ENCODE results near the gene ZNF644.

GRCh38 chr1:90926971-90927370 lies 94.9 kb downstream of the ZNF644 start:
- TF ChIP-seq EZH2 (IDR thresholded peaks at IDR 0.05; ENCODE audit: borderline replicate concordance, low read length) (no peak), CTCF (conservative IDR thresholded peaks at IDR 0.05 in 1 of 2, IDR thresholded peaks at IDR 0.05 in 1 of 2; ENCODE audit: extremely low read depth in 1 of 2, insufficient read depth in 1 of 2, low read depth in 1 of 2, low read length in 2 of 2) (no peak)

Measured in mammary epithelial cell (primary cell).